Measurements from ENCODE around the gene ZNF391.
"Not testable (repeated sequence)": the region's sequence is repeated elsewhere in the genome, so short reads cannot be mapped to it uniquely, and the experiment has no call there.

ZNF391 gene

DNA sequence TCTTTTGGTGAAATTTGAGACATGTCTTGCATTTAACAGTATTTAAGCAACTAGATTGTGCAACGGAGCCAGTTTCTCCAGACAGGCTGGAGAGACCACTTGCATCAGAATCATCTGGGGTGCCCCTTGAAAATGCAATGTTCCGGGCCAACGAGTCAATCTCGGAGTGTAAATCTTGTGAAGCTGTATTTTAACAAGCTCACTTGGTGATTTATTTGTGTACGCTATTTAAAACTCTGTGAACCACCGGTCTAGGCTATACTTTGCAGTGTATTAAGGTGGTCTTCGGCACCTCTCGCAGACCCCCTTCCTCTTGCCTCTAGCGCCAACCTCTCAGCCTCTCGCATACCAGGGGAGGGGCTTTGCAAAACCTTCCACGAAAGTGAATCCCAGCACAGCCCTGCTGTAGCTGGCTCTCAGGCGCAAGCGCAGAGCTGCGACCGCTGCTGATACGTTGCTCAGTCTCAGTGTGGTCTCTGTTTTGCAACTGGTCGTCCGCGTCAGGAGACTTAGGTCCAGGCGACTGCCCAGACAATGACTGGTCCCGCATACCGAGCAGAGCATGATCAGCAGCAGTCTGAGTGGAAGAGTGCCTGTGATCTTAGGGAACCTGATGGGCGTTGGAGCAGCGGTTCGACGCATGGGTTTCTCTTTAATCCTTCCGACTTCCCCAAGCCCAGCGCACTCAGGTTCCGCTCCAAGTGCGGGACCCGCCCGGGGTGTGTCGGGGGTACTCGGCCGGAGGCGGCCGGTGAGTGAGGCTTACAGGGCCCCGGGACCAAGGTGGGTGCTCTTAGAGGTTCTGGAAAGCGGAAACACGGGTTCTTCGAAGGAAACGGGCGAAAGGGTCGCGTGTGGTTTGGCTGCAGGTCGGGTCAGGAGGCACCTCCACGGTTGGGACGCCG is at the start of gene ZNF391:
ZNF391 (plus strand) TSS at position 467 of the 905 bp plus-strand sequence. CDS start 11,612 bp downstream, outside the sequence.
- DNase-seq = peak; percentile 68

DNA sequence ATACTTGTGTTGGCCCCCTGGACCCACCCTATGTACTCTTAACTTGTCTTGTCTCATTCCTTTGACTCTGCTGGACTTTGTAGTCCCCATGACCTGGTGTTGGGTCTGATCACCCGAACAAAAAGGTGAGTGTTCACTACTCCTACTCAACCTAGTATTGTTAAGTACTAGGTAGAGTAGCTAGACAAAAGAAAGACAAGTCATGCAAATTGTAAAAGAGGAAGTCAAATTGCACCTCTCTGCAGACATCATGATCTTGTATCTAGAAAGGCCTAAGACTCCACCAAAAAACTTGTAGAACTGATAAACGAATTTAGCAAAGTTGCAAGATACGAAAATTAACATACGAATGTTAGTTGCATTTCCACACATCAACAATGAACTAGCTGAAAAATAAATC is 35.7 kb upstream of the ZNF391 start:
- no peak for DNase-seq

DNA sequence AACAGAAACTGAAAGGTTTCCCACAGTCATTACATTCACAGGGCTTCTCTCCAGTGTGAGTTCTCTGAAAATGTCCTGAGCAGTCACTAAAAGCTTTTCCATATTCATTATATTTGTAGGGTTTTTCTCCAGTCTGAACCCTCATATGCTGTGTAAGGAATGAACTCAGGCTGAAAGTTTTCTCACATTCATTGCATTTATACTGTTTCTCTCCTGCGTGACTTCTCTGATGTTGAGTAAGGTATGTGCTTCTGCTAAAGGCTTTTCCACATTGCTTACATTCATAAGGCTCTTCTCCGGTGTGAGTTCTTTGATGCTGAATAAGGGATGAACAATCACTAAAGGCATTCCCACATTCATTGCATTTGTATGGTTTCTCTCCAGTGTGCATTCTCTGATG is 29.8 kb upstream of the ZNF391 start:
- DNase-seq = no peak

DNA sequence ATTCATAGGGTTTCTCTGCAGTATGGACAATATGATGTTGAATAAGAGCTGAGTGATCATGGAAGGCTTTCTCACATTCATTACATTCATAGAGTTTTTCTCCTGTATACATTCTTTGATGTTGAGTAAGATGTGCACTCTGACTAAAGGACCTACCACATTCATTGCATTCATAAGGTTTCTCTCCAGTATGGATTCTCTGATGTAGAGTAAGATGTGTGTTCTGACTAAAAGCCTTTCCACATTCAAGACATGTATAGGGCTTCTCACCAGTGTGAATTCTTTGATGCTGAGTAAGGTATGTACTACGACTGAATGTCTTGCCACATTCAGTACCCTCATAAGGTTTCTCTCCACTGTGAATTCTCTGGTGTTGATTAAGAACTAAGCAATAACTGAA is 29.3 kb upstream of the ZNF391 start:
- DNase-seq = no peak

DNA sequence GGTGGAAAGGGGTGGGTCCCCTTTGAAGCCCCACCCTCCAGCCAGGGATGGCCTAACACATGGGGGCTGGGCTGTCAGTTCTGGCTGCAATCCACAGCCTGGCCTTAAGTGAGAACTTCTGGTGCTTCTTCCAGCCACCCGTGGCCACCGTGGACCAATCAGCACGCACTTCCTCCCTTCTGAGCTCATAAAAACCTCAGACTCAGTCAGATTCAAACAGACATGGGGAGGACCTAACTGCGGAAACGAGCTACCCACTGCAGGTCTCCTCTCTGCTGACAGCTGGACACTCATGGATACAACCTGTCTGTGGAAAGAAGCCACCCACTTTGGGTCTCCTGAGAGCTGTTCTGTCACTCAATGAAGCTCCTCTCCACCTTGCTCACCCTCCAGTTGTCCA is 20.4 kb upstream of the ZNF391 start:
- no peak for DNase-seq

DNA sequence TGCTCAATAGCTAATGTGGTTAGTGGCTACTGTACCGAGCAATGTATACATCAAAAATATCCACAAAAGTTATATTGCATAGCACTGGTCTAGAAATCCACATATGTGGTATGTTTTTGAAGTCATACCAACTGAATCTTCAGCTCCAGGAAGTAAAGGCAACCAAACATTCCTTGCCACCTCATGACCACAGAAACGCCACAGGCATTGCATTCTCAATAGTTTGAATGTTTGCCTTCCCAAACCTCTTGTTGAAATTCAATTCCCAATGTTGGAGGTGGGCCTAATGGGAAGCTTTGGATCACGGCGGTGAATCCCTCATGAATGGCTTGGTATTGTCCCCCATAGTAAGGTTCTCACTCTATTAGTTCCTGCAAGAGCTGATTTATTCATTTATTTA is 18.2 kb upstream of the ZNF391 start:
- DNase-seq = no peak

DNA sequence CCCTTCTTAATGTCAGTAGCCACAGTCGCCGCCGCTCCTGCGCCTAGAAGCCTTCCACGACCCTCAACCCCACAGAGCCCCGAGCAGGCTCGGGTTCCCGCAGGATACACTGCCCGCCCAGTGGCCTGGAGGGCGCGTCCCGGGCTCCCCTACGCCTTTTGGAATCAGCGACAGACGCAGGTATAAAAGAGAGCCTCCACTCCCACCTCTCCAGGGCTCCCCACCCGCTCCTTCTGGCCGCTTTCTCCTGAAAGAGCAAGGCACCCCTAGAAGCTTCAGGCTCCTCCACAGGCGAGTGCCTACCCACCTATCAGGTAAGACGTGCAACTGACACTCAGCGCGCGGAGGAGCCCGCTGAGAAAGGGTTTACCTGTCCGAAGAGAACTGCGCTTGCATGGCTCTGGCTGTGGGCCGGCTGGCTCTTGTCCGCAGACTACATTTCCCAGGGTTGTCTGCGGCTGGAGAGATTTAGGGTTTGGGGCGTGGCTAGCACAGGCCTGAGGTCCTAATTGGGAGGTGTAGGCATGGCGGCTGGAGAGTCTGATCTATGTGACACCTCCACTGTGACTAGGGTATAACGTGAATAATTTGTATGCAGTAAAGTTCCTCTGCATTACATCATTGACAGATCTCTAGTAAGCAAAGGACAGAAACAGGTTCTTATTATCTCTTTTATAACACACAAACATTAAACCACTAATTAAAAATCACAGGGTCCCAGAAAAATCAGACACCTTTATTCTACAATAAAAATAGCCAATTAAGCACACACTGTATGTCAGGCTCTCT is 13.5 kb upstream of the ZNF391 start:
- peak; percentile 68 for DNase-seq

DNA sequence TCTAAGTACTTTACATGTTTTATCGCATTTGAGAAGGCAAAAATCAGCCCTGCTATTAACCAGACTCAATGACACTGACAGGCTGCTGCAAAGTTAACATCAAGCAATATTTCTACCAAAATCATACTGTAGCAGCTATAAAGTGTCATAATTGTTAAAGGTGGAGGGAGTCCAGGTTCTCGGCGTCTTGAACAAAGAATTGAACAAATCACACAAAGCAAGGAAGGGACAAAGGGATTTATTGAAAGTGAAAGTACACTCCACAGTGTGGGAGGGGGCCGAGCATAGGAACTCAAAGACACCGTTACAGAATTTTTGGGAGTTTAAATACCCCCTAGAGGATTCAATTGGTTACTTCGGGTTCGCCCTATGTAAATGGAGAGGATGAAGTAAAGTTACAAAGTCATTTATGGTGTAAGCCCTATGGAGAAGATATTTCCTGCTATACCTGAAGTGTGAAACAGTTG is 12.9 kb upstream of the ZNF391 start:
- DNase-seq = no peak

DNA sequence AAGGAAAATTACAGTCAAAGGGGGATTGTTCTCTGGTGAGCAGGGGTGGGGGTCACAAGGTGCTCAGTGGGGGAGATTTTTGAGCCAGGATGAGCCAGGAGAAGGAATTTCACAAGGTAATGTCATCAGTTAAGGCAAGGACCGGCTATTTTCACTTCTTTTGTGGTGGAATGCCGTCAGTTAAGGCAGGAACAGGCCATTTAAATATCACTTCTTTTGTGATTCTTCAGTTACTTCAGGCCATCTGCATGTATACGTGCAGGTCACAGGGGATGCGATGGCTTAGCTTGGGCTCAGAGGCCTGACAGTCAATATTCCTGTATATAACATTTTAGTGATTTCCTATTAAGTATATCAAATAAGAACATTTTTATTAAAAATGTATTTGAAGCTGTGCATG is 10.2 kb upstream of the ZNF391 start:
- DNase-seq = not testable (repeated sequence)

DNA sequence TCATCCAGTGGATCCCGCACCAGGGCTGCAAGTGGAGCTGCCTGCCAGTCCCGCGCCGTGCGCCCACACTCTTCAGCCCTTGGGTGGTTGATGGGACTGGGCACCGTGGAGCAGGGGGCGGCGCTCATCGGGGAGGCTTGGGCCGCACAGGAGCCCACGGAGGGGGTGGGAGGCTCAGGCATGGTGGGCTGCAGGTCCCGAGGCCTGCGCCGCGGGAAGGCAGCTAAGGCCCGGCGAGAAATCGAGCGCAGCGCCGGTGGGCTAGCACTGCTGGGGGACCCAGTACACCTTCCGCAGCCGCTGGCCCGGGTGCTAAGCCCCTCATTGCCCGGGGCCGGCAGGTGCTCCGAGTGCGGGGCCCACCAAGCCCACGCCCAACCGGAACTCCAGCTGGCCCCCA is 7.6 kb upstream of the ZNF391 start:
- not testable (repeated sequence) for DNase-seq

DNA sequence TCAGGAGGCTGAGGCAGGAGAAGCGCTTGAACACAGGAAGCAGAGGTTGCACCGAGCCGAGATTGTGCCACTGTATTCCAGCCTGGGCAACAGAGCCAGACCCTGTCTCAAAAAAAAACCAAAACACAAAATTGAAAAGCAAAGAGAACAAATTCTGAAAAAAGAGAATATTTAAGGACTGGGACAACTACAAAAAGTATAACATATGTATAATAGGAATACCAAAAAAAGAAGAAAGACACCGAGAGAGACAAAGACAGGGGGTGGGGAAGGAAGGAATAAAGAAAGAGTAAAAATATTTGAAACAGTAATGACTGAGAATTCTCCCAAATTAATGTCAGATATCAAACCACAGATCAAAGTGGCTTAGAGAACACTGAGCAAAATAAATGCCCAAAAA is 5.5 kb upstream of the ZNF391 start:
- no peak for DNase-seq

DNA sequence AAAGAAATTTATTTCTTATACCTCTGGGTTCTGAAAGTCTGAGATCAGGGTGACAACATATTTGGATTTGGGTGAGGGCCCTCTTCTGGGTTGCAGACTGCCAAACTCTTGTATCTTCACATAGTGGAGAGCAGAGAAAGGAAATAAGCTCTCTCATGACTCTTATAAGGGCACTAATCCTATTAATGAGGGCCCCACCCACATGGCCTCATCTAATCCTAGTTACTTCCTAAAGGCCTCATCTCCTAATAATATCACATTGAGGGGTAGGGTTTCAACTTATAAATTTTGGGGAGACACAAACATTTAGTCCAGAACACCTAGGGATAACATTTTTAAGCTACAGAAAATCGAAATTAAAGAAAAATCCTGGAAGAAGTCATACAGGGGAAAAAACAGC is 5.1 kb upstream of the ZNF391 start:
- no peak for DNase-seq

DNA sequence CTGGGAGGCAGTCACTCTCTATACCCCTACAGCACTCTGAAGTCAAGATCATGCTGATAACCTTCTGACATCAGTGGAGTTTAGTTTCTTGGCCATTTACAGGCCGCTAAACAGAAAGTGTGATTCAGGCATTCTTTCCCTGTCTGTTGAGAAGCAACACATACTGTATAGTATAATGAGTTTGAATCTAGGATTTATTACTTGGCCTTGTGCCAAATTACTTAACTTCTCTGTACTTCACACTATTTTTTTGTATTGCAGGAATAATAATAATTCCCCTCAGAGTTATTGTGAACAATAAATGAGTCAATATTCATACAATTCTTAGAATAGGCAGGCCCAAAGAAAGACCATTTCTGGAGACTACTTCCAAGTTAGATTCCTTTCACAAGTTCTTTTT is 4.1 kb downstream of the ZNF391 start:
- DNase-seq = no peak

DNA sequence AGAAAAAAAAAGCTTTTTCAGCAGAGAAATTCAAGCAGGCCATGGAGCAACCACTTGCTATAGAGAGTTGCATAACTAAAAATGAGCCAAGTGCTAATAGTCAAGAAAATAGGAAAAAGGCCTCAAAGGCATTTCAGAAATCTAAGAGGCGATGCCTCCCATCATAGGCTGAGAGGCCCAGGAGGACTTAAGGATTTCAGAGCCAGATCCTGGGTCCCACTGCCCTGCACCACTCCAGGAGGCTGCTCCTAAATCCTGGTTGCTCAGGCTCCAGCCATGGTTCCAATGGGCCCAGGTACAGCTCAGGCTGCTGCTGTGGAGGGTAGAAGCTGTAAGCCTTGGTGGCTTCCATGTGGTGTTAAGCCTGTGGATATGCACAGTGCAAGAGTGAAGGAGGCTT is 5.5 kb downstream of the ZNF391 start:
- no peak for DNase-seq

DNA sequence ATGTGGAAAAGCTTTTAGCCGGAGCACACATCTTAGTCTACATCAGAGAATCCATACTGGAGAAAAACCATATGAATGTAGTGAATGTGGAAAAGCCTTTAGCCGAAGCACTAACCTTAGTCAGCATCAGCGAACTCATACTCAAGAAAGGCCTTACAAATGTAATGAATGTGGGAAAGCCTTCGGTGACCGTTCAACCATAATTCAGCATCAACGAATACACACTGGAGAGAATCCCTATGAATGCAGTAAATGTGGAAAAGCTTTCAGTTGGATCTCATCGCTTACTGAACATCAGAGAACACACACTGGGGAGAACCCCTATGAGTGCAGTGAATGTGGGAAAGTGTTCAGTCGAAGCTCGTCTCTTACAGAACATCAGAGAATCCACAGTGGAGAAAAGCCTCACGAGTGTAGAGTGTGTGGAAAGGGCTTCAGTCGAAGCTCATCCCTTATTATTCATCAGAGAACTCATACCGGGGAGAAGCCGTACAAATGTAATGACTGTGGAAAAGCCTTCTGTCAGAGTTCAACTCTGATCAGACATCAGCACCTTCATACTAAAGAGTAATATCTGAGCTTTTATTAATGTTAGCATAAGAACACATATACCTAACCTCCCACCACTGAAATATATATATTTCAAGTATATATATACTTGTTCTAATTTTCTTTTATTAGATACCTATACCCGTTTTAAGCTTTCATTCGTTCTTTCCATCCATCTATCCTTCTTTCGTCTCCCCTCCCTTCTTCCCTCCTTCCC is 12.5 kb downstream of the ZNF391 start:
- no peak for DNase-seq

DNA sequence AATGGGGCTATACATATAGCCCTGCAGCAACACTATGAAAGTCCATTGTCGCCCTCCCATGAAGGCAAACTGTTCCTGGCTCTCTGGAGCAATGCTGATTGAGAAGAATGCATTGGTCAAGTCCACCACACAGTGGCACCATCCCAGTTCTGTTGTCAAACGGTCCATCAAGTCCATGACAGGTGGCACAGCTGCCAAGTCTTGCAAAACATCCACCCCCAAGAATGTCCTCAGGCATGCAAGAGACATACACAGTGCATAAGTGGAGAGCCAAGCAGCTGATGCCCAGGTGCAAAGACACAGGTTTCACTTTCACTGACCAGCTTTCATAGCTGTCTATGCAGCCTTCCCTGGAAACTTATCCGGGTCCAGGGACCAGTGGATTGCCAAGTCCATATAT is 17.5 kb downstream of the ZNF391 start:
- no peak for DNase-seq

DNA sequence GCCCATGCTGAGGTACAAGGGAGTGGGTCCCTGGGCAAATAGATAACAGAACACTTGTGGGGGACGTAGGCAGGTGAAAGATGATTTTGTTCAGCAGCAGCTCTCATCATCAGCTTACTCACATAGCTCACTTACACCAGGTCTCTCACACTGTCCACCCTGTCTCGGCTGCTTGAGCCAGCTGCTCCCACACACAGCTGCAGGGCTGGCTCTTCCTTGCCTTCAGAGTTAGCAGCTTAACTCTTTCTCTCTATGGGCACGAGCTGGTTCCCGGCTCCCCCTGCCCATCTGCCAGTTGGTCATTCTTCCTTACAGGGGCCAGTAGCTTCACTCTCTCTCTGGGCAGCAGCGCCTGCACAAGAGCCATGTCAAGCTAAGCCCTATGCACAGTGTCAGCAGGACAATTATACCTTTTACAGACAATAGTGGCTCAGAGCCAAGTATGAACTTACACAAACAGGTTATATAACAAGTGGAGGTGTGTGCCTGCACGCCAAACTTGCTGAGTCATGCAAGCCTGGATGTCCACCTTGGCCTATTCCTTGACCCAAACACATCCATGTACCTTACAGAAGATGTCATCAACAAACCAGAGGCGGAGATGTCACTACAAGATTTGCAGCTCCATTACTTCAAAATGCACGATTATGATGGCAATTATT is 18.7 kb downstream of the ZNF391 start:
- DNase-seq = no peak

DNA sequence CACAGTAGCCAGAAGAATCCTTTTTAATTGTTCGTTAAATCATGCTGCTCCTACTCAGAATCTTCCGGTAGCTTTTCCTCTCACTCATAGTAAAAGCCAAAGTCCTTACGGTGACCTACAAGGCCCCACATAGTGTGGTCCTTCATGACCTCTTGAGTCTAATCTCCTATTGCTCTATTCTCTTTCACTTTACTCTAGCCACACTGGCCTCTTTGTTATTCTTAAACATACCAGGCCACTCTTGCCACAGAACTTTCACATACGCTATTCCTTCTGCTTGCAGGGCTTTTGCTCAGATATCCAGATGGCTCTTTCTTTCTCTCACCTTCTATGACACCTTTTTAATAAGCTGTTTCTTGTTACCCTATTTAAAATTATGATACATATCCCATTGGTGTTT is 25.7 kb downstream of the ZNF391 start:
- no peak for DNase-seq

DNA sequence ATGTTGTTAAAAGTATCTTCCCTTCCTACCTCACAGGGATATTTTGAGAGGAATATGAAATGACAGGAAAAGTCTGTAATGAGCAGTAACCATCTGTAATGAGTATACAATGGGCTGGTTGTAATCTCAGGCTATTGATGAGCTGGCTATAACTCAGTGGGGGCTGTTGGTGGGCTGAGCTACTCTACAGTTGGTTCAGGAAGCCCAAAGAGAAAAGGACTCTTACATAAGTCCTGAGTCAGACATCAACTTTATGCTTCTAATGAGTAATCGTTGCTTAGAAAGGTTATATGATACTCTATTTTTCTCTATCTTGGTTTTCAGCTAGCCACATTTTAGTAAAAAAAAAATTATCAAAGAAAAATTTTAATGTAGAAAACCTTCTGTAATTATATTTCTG is 26.4 kb downstream of the ZNF391 start:
- DNase-seq = no peak

DNA sequence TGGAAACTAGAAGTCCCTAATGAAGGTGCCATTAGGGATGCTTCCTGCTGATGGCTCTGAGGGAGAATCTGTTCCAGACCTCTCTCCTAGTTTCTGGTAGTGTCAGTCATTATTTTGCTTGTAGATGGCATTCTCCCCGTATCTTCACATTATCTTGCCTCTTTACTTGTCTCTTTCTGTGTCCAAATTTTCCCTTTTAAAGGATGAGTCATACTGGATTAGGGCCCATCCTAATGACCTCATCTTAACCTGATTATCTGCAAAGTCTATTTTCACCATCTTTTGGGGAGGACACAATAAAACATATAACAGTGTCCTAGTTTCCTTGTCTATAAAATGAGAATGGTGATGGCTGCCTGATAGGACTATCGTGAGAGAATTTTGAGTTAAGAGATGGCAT is 27.3 kb downstream of the ZNF391 start:
- no peak for DNase-seq

DNA sequence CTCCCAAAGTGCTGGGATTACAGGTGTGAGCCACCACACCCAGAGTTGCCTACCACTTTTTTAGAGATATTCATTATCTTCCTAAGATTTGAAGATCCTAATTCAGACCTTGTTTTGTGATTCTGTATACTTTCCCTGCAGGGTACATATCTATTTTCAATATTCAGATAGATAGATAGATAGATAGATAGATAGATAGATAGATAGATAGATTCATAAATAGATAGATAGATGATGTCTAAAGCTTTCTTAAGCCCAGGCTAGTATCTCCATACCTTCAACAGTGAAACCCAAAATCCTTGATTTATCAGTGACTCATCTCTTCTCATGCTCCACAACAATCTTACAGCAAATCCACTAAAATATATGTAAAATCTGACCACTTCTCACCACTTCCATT is 30.8 kb downstream of the ZNF391 start:
- DNase-seq = no peak

DNA sequence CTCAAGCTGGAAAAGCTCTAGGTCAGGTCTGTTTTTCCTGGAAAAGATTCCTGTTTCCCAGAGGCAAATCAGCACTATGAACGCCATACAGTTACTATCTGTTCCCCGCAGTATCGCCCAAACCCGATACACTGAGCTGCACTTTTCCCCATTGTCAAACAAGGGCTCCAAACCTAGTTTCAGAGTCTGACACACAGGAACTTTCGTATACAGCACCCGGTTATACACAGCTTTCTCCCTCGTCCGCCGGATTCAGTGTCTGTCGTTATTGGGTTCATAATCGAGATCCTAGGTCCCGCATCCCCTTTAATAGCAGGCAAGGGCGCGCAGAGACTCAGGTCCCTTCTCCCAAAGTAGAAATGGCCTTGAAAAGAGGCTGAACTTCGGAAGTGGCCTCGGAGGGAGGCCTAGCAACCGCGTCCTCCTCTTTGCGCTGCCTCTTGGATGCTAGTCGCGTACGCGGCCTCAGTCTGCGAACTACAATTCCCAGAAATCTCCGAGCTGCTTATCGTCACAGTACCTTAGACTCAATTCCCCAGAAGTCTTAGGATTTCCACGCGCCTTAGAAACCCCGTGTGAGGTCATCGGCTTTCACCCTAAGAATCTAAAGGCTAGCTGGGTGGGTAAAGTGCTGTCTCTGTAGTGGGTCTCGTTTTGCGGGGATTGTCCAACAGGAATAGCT is 34.2 kb downstream of the ZNF391 start:
- no peak for DNase-seq

All from stimulated activated naive CD4-positive, alpha-beta T cell treated with Interleukin-2 at 50 U/mL for 16 hours (primary cell).